Measurements from ENCODE around the gene PCGF3. TPM values are rescaled to one million over a fixed set of nuclear protein-coding genes. Genes with fewer than 3 reads are reported as not detected.

Gene PCGF3
- total RNA-seq, 4 donors from 2014 or later: 14.5 to 31.9 (median 21.6) TPM

DNA sequence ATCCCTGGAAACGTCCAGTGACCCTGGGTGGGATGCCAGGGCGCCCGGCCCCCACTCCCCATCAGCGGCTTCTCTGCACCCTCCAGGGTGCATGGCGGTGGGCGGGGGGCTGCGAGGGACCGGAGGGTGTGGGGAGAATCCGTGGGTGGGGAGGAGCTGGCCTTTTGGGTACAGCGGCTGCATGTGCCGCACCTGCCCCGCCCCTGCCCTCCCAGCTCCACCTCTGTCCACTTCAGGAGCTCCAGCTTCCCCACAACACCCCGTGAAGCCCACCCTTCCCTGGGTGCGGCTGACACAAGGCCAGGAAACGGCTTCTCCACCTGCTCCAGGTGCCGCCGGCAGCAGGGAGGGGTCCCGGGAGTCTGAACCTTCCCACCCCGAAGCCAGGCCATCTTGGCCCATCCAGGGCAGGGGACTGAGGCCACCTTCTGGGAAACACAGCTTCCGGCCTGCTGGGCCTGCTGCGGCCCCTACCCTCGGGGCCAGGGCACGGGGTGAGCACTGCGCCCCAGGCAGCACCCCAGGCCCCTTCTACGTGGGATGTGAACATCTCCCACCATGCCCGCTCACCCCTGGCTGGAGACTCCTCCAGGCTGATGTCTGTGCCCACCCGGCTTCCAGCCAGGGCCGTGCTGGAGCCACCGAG, 85.7 kb downstream of the PCGF3 start:
- in situ Hi-C loops (cut with MboI; ENCODE audit: low sequenced_read_pairs in 4 of 4): no loop called here

DNA sequence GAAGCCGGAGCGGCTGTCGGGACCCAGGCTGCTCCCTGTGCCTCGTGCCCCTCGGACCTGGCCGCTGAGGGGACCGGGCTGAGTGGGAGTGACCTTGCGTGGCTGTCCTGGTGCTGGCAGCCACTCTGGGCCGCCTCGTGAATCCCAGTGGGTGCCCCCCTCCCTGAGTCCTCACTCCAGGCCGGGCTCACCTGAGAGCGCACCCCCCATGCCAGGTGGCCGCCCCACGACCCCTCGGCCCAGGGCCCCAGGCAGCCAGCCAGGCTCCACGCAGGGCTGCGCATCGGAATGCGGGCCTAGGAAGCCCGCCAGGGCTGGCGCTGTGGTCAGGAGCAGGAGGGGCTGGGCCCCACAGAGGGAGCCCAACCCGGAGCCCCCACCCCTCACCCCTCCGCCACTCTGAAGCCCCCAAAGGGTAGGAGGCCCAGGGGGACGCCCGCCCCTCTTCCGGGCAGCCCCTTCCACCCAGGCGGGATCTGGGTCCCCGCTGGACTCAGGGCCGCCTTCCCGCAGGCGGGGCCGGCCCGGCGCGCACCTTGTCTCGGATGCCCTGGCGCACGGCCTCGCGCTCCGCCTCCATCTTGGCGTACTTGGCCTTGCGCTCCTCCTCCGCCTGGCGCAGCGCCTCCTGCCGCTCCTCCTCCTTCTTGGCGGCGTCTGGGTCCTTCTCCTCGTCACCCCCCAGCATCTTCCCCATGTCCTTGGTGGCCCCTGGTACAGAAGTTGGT, 86.4 kb downstream of the PCGF3 start:
- ATAC-seq (no peak), DNase-seq (no peak)
- intact Hi-C loops (cut with DNase I; ENCODE audit: low total_unique reads) (no loop called here), in situ Hi-C loops (cut with MboI; ENCODE audit: low sequenced_read_pairs in 4 of 4) (no loop called here)
- Histone ChIP-seq H3K36me3 (no peaks in the 10 kb centered on the region), H3K27ac (no peak overlapping the region), H3K4me1 (peaks cover 4 to 7% of the 10 kb centered on the region in 2 donors), H3K27me3 (peaks cover 52 to 65% (median 61%) of the 10 kb centered on the region in 3 donors), H3K4me3 (peak overlapping the region in 1 of 4 donors; percentile 6), H3K9me3 (no peaks in the 10 kb centered on the region)
- TF ChIP-seq, protein P1, sequence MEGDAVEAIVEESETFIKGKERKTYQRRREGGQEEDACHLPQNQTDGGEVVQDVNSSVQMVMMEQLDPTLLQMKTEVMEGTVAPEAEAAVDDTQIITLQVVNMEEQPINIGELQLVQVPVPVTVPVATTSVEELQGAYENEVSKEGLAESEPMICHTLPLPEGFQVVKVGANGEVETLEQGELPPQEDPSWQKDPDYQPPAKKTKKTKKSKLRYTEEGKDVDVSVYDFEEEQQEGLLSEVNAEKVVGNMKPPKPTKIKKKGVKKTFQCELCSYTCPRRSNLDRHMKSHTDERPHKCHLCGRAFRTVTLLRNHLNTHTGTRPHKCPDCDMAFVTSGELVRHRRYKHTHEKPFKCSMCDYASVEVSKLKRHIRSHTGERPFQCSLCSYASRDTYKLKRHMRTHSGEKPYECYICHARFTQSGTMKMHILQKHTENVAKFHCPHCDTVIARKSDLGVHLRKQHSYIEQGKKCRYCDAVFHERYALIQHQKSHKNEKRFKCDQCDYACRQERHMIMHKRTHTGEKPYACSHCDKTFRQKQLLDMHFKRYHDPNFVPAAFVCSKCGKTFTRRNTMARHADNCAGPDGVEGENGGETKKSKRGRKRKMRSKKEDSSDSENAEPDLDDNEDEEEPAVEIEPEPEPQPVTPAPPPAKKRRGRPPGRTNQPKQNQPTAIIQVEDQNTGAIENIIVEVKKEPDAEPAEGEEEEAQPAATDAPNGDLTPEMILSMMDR (IDR thresholded peaks at IDR 0.05 in 4 of 5, conservative IDR thresholded peaks at IDR 0.05 in 1 of 5): no peak
- TF ChIP-seq POLR2A (IDR thresholded peaks at IDR 0.05): no peak

More for the DNA sequence above, 85.7 kb downstream of the PCGF3 start:
- TF ChIP-seq, protein P1 (IDR thresholded peaks at IDR 0.05 in 4 of 5, conservative IDR thresholded peaks at IDR 0.05 in 1 of 5): no peak
- no peak for TF ChIP-seq POLR2A (IDR thresholded peaks at IDR 0.05)
- intact Hi-C loops (cut with DNase I; ENCODE audit: low total_unique reads): no loop called here
- Histone ChIP-seq H3K36me3 (no peaks in the 10 kb centered on the region), H3K9me3 (no peaks in the 10 kb centered on the region), H3K4me1 (peaks cover 4 to 11% of the 10 kb centered on the region in 2 donors), H3K27ac (no peak overlapping the region), H3K4me3 (no peak overlapping the region), H3K27me3 (peaks cover 56 to 67% (median 65%) of the 10 kb centered on the region in 3 donors)
- DNase-seq (no peak), ATAC-seq (no peak)

DNA sequence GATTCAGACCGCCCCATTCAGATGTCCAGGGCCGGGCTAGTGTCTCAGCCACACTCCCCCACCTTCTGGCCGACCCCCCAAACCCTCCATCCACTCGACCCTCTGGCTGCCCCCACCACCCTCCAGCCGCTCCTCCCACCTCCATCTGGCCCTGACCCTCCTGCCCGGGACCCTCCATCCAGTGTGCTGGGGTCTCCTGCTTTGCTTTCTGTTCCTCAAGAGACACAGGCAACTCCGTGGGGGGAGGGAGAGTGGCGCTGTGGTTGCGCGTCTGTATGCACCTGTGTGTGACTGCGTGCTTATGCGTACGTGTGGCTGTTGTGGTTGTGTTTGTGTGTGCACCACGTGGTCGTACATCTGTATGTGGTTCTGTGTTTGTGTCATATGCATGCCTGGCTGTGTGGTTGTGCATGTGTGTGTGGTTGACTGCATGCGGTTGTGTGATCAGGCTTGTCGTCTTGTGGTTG, 87.0 kb downstream of the PCGF3 start:
- TF ChIP-seq POLR2A (IDR thresholded peaks at IDR 0.05): no peak
- TF ChIP-seq, protein P1 (IDR thresholded peaks at IDR 0.05 in 4 of 5, conservative IDR thresholded peaks at IDR 0.05 in 1 of 5): no peak
- Histone ChIP-seq H3K4me1 (peaks cover 4 to 7% of the 10 kb centered on the region in 2 donors), H3K4me3 (no peak overlapping the region), H3K9me3 (no peaks in the 10 kb centered on the region), H3K36me3 (no peaks in the 10 kb centered on the region), H3K27ac (no peak overlapping the region), H3K27me3 (peaks cover 49 to 59% (median 57%) of the 10 kb centered on the region in 3 donors)
- in situ Hi-C loops (cut with MboI; ENCODE audit: low sequenced_read_pairs in 4 of 4): no loop called here
- ATAC-seq (no peak), DNase-seq (no peak)
- intact Hi-C loops (cut with DNase I; ENCODE audit: low total_unique reads): no loop called here

DNA sequence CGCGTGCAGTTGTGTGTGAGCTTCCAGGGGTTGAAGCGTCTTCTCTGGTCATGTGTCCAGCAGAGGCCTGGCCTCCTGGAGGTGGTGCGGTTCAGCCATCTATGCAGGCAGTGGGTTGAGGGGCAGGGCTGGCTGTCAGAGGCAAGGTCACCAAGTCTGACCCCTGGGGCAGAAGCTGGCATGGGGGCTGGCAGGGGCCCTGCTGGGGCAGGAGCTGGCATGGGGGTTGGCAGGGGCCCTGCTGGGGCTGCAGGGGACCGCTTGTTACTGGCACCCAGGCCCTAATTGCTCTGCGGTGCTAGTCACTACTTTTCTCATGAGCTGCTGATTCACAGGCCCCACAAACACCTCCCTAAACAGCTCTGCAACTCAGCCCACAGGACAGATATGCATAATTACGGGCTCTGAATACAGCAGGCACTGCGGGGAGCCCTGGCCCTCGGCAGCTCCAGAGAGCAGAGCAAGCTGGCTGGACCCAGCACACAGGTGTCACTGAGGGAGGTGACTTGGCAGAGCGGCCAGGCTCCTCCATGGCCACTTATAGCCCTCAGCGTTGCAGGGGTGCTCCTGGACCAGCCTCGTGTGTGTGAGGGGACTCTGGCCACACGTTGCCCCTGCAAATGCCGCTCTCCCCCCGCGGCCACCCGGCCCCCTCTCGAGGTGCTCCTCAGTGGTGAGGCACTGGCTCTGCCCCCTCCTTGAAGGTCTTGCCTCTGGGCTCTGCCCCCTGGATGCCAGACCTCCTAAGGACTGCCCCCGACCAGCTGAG, 87.6 kb downstream of the PCGF3 start:
- Histone ChIP-seq H3K4me3 (no peak overlapping the region), H3K27ac (no peak overlapping the region), H3K27me3 (peaks cover 49 to 58% (median 56%) of the 10 kb centered on the region in 3 donors), H3K4me1 (peaks cover 4 to 7% of the 10 kb centered on the region in 2 donors), H3K36me3 (no peaks in the 10 kb centered on the region), H3K9me3 (no peaks in the 10 kb centered on the region)
- TF ChIP-seq POLR2A (IDR thresholded peaks at IDR 0.05): no peak
- DNase-seq (no peak), ATAC-seq (no peak)
- in situ Hi-C loops (cut with MboI; ENCODE audit: low sequenced_read_pairs in 4 of 4) (no loop called here), intact Hi-C loops (cut with DNase I; ENCODE audit: low total_unique reads) (no loop called here)

Data from gastrocnemius medialis (tissue), 4 donors.